Measurements from ENCODE around the gene ID4. TPM values are rescaled to one million over a fixed set of nuclear protein-coding genes. Genes with fewer than 3 reads are reported as not detected.

Gene ID4
- total RNA-seq, 1 donor from 2014 or later: 27.8 TPM

DNA sequence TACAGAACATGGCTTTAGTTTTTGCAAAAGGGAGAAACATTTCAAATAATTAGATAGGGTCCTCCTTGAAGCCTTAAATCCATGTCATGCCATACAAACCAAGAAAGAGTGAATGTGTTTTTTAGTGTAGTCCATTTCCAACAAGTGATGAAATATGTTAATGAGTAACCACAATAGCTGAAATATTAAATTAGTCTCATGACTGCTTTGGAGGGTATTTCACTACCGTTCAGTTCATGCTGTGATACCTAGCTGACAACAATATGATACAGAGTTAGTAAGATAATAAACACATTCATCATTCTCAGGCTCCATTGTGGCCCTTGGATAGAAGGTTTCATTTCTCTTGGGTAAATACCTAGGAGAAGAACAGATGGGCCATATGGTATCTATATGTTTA lies 5.8 kb upstream of the ID4 start:
- ATAC-seq: no peak
- H3K27me3 ChIP-seq (ENCODE audit: low read depth): no peaks in the 10 kb centered on the region
- no peak overlapping the region for H3K27ac ChIP-seq
- no peaks in the 10 kb centered on the region for H3K9me3 ChIP-seq
- intact Hi-C loops (cut with DNase I): no loop called here
- H3K36me3 ChIP-seq: no peaks in the 10 kb centered on the region
- H3K4me1 ChIP-seq: no peaks in the 10 kb centered on the region
- no peak overlapping the region for H3K4me3 ChIP-seq
- DNase-seq: no peak
- TF ChIP-seq, protein P1, sequence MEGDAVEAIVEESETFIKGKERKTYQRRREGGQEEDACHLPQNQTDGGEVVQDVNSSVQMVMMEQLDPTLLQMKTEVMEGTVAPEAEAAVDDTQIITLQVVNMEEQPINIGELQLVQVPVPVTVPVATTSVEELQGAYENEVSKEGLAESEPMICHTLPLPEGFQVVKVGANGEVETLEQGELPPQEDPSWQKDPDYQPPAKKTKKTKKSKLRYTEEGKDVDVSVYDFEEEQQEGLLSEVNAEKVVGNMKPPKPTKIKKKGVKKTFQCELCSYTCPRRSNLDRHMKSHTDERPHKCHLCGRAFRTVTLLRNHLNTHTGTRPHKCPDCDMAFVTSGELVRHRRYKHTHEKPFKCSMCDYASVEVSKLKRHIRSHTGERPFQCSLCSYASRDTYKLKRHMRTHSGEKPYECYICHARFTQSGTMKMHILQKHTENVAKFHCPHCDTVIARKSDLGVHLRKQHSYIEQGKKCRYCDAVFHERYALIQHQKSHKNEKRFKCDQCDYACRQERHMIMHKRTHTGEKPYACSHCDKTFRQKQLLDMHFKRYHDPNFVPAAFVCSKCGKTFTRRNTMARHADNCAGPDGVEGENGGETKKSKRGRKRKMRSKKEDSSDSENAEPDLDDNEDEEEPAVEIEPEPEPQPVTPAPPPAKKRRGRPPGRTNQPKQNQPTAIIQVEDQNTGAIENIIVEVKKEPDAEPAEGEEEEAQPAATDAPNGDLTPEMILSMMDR (IDR thresholded peaks at IDR 0.05): no peak

DNA sequence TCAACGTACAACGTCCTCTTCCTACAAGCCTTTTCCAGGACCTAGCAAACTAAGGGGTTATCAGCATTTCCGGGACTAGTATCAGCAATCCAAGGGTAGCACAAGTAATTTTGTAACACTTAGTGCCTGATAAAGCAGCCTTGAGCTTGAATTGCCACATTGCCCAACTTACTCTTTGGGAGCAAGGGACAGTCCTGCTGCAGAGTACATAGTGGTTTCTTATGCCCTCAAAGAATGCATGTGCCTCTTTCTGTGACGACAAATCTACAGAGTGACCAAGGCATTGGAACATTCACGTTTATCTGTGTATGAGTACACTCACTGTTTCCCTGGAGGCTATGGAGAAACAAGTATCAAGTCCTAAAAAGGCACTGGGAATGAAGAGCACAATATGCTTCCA lies 3.2 kb upstream of the ID4 start:
- peaks cover 2% of the 10 kb centered on the region for H3K4me1 ChIP-seq
- intact Hi-C loops (cut with DNase I): no loop called here
- peaks cover 16% of the 10 kb centered on the region for H3K27me3 ChIP-seq (ENCODE audit: low read depth)
- TF ChIP-seq, protein P1 (IDR thresholded peaks at IDR 0.05): no peak
- H3K4me3 ChIP-seq: no peak overlapping the region
- ATAC-seq (peak; percentile 2 to 39), DNase-seq (no peak)
- peak overlapping the region; percentile 36 for H3K27ac ChIP-seq
- no peaks in the 10 kb centered on the region for H3K9me3 ChIP-seq
- no peaks in the 10 kb centered on the region for H3K36me3 ChIP-seq

DNA sequence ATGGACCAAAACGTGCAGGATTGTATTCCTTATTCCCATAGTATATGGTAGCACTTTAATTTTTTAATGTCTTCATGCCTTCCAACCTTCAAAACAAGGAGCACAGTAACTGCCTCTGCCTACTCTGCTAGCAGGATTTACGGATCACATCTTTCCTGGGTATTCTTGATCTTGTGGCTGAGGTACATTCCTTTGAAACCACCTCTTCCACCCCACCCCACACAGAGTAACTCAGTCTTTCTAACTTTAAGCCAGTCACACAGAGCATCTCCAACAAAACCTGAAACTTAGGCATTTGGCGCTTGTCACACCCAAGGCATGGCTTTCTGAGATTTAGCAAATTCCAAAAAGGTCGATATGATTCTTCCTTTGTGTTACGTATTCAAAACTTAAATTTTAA lies 2.3 kb upstream of the ID4 start:
- ATAC-seq (no peak), DNase-seq (no peak)
- TF ChIP-seq, protein P1 (IDR thresholded peaks at IDR 0.05): no peak
- Histone ChIP-seq H3K27ac (no peak overlapping the region), H3K36me3 (no peaks in the 10 kb centered on the region), H3K4me3 (no peak overlapping the region), H3K27me3 (ENCODE audit: low read depth) (peaks cover 18% of the 10 kb centered on the region), H3K4me1 (peaks cover 4% of the 10 kb centered on the region), H3K9me3 (no peaks in the 10 kb centered on the region)
- intact Hi-C loops (cut with DNase I): no loop called here

DNA sequence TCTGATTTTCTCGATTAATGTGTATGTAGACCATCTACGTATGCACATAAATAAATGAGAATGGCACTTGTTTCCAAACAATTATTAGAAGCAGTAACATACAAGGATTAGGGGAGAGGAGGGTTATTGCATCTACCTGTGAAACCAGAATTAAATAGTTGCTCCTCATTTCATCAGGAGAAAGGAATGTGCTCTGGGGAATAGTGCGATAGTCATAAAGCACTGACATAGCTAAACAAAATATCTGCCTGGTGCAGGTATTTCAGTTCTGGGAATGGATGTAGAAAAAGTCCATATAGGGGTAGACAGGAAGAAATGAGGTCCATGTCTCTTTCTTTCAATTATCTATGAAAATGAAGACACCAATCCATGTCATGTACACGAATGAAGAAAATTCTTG lies 1.6 kb upstream of the ID4 start:
- H3K27ac ChIP-seq: no peak overlapping the region
- no peaks in the 10 kb centered on the region for H3K9me3 ChIP-seq
- no peak for ATAC-seq
- intact Hi-C loops (cut with DNase I): no loop called here
- no peak overlapping the region for H3K4me3 ChIP-seq
- peaks cover 18% of the 10 kb centered on the region for H3K27me3 ChIP-seq (ENCODE audit: low read depth)
- no peaks in the 10 kb centered on the region for H3K36me3 ChIP-seq
- H3K4me1 ChIP-seq: peaks cover 4% of the 10 kb centered on the region
- no peak for DNase-seq
- TF ChIP-seq, protein P1 (IDR thresholded peaks at IDR 0.05): no peak

DNA sequence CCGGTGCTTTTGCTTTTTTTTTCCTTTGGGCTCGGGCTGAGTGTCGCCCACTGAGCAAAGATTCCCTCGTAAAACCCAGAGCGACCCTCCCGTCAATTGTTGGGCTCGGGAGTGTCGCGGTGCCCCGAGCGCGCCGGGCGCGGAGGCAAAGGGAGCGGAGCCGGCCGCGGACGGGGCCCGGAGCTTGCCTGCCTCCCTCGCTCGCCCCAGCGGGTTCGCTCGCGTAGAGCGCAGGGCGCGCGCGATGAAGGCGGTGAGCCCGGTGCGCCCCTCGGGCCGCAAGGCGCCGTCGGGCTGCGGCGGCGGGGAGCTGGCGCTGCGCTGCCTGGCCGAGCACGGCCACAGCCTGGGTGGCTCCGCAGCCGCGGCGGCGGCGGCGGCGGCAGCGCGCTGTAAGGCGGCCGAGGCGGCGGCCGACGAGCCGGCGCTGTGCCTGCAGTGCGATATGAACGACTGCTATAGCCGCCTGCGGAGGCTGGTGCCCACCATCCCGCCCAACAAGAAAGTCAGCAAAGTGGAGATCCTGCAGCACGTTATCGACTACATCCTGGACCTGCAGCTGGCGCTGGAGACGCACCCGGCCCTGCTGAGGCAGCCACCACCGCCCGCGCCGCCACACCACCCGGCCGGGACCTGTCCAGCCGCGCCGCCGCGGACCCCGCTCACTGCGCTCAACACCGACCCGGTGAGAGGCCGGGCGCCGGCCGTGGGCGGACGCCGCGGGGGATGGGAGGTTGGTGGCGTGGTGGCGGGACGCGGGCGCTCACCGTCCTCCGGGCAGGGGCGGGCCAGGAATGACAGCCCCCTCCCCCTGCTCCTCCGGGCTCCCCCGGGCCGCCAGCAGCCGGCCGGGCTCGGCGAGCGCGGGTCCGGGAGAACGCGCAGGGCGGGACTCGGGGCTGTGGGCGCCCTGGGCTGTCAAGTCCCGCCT lies 606 bp downstream of the ID4 start:
- ATAC-seq (peak; percentile 22 to 44), DNase-seq (peak; percentile 64)
- Histone ChIP-seq H3K4me1 (peaks cover 10% of the 10 kb centered on the region), H3K27me3 (ENCODE audit: low read depth) (peaks cover 18% of the 10 kb centered on the region), H3K27ac (peak overlapping the region; percentile 89), H3K9me3 (no peaks in the 10 kb centered on the region), H3K36me3 (no peaks in the 10 kb centered on the region), H3K4me3 (peak overlapping the region; percentile 66)
- TF ChIP-seq, protein P1 (IDR thresholded peaks at IDR 0.05): no peak
- intact Hi-C loops (cut with DNase I): no loop called here

All from lower lobe of right lung (tissue), 2 donors.